Measurements from ENCODE around the gene VEPH1.

The VEPH1 gene

DNA sequence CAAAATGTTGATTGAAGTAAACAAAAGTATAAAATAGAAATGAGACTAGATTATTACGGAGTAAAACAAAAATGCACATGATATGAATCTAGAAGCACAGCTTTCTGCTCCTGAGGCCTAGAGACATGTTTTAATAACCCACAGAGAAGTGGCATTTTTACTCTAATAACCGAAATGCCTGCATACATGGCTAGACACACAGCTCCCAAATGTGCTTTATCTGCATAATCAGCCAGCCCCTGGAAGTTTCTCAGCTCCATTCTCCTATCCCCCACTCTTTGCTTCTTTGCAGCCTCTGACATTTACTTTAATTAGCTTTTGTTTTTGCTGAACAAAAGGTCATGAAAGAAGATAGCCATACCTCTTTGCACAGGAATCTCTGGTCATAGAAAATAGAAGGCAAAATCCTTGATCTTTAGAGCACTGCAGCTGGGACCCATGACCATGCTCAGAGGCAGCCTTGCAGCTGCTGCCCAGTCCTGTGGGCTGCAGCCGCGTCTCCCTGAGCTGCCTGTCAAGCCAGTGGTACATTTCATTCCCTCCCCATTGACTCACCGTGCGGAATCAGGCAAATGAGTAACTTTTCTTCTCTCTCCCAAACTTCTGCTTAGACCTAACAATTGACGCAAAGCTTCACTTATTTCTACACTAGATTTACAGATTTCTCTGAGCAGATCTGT is at the start of gene VEPH1:
Gene VEPH1 (minus strand): TSS at position 501 of the 680 bp plus-strand sequence. CDS start 8,067 bp downstream, outside the sequence.
- DNase-seq: no peak

DNA sequence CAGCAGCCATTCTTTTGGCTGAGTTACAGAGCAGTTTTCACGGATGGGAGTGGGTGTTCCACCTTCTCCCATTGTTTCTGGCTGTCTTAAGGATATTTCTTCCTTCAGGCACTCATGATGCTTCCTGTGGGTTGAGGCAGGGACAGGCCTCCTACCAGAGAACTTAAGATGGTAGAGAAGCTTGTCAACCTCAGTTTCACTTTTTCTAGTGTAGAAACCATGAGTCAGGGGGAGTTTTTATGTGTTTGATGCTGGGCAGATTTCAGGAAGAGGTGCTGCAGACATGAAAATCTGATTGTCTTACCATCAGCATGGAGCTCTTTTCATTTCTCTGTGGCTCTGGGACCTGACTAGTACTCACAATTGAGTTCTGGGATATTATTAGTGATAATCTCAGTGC is 48.7 kb upstream of the VEPH1 start:
- no peak for DNase-seq

DNA sequence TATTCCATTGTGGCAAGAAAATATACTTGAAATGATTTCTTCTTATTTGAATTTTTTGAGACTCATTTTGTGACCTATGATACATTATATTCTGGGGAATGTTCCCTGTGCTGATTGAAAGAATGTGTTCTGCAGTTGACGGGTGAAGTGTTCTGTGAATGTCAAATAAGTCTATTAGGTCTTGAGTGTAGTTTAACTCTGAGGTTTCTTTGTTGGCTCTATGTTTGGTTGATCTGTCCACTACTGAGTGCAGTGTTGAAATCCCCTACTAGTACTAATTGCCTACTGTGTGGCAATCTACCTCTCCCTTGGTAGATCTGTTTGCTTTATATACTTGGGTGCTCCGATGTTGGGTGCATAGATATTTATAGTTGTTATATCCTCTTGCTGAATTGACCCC is 46.3 kb upstream of the VEPH1 start:
- no peak for DNase-seq

DNA sequence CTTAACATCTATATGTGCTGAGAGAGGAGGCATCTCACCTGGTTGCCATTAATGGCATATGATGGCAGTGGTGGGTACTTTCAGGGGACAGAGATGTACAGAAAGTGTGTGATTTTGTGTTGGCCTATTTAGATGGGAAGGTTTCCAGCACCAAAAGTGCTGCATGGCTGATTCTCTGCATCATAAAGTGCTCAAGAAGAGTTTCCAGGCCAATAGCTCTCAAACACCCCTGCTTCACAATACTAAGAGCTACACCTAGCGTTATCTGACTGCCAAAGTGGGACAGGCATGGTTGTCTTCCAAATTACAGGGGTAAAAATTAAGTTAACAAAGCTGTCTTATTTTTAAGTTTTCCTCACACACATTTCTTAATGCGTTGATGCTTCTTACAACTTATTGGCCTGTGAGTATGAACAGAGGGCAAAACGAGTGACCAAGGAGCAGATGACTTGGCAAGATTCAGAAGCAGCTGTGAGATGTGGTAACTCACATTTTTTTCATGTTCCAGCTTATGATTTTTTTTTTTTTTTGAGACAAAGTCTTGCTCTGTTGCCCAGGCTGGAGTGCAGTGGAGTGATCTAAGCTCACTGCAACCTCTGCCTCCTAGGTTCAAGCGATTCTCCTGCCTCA is 41.4 kb upstream of the VEPH1 start:
- DNase-seq: no peak

DNA sequence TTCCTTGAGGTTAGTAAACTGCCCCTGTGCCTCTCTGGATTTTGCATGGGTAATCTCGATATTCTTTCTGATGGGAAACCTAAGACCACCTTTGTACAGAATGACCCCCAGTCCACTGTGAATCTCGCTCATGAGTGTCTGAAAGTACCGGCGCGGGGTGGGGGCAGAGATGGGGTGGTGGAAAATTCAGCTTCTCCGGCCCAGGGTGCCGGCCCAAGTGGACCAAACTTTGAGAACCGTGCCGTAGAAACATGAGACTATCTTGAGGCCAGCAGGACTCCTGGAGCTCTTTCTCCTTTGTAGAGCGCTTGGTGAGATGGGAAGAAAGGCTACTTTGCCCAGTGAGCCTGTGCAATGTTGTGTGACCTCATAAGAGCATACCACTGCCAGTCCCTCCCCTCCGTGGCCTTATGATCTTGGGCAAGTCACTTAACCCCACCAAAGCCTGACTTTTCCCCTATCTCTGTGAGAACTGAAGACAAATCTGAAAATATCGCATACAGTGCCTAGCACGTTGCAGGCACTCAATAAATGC is 40.4 kb upstream of the VEPH1 start:
- no peak for DNase-seq

DNA sequence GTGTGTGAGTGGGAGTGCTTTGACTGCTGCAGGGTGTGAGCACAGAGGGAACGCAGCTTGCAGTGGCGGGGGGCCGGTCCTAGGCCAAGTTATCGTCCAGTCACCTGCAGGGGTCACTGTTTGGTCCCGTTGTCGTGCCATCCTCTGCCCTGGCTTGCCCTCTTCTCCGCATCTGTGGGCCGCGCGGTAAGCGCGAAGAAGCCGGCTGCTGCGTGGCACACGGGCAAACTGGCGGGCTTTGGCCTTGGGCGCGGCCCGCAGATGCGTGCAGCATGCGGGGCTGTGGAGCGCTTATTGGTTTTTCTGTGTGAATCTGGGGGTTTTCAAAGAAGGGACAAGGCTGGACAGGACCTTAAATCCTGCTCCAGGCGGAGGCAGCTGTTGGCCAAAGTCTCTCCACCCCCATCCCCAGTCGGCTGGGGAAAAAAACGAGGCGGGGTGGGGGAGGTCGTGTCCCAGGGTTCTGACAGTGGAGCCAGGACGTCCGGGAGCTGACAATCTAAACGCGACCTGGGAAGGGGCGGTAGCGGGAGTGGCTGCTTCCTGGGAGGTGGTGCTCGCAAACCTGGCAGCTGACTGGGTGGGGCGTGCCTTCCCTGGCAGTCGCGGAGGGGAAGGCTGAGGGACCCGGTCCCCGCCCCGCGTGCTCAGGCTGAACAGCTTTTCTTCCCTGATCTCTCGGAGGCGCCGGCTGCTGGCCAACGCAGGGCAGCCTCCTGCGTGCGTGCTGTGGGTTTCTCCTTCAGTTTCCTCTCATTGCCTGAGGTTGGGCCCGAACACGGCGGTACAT is 39.7 kb upstream of the VEPH1 start:
- DNase-seq: no peak

DNA sequence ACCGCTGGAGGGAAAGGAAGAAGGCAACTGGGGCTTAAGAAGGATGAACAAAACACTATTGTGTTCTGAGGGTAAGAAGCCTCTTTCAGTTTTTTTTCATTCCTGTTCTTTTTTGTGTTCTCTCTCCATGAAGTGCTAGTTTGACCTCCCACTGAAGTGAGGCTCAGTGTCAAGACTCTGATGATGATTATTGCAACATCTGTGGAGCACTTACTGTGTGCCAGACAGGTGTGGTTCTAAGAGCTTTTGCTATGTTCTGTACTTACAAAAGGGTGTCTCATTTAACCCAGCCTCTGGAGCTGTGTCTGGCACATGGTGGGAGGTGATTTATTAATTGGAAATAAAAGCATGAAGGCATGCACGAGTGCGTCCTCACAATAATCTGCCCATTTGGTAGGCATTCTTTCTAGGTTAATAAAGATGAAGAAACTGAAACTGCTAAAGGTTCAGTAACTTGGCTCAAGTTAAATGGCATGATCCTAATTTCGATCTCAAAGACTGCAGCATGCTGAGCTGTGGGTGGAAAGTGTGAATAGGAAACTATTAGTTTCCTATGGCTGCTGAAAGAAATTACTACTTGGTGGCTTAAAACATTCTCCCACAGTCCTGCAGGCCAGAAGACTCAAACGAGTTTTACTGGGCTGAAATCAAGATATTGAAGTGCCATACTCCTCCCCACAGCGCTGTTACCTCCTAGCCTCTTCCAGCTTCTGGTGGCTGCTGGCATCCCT is 38.5 kb upstream of the VEPH1 start:
- no peak for DNase-seq

DNA sequence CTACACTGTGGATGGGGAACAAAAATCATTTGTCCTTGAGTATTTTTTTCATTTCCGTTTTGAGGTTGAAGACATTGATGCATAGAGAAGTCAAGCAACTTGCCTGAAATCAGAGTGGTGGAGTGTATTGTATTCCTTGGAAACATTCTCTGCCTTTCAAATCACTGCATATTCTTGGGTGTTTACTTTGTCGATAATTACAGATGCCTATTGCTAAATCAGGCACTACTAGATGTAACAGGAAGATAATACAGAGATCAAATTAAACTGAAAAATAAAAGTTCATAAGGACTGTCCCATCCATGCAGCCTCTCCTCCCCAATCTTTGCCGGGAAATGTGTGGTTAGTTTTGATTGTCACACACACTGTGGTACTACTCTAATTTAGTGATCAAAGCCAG is 37.4 kb upstream of the VEPH1 start:
- no peak for DNase-seq

DNA sequence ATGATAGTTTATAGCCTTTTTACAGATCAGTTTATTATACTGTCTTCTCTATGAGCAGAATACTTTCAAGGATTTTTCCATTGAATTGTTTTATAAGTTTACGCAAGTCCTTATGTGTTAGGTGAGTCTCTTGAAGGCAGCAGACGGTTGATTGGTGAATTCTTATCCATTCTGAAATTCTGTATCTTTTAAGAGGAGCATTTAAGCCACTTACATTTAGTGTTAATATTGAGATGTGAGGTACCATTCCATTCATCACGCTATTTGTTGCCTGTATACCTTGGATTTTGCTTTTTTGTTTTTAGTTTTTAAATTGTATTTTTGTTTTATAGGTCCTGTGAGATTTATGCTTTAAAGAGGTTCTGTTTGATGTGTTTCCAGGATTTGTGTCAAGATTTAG is 32.5 kb upstream of the VEPH1 start:
- DNase-seq: no peak

DNA sequence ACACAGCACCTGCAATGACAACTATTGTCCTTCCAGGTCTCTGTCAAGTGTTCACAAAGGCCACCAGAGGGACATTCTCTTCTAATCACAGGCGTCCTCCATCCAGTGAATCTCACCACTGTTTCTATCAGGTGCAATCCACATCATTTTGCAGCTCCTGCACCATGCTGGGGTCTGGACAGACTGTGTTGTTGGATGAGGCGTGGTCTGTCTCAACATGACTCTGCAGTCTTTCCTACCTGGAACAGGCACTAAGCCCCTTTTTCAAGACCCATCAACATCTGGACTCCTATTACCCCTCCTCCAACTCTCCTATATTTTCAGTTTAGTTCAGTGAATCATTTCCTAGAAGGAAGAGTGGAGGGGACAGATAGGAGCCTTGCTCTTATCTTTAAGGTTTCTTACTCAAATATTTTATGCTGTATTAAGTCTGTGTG is 31.5 kb upstream of the VEPH1 start:
- no peak for DNase-seq

DNA sequence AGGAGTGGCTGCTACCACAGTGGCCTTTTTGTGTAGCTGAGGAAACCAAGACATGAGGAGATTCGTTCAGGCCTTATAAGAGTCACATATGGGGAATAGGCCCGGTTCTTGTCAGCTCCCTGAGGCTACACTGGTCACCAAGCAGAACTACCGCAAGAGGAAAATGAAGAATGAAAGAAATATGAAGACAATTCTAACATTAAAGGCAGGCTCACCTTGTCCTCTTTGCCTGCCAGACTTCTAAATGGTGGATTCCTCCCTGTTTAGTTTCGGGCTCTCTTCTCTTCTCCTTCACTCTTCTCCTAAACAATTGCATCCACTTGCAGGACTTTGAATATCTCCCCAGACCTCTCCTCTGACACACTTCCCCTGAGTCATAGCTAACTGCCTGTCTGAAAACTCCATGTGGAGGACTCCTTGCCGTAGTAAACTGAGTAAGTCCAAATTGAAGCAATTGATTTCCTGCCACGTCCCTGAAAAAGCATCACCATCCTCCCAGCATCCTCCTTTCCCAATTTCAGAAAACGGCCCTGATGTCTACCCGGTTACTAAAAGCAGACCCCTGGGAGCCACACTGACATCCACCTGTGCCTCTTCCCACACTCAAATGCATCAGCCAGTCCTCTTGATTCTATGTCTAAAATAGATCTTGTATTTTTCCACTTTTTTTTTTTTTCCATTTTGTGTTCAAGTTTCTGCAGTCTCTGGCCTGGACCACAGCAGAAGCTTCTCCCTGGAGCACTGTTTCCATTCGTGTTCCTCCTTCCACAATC is 30.3 kb upstream of the VEPH1 start:
- DNase-seq: no peak

DNA sequence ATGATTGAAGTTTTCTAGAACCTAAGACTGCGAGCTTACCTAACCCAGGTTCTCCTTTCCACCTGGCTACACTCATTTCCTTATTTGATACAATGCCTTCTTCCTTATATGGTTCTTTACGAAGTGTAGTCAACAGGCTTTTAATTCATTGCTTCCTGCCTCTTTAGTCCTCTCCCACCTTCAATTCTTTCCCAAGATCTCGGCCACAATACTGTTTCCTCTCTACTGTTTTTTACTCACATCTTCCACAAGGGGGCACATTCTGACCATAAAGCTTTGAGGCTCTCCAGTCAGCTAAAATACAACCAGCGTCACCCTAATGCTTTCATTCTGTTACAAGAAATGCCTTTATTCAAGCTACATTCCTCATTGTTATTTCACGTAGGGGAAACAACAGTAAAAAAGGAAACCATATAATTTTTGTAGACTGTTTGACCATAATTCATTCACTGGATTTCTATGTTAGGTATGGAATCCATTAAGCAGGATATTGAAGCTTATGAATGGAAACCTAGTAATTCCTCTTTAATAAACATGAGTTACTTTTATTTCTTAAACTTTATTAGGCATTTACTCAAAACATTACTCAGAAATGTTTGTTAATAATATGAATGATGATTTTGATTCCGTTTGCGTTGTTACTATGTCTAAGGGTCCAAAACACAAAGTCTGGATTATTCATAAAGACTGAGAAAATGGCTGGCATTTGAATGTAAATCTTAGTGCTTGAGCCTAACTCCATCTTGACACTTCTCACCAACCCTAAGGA is 29.5 kb upstream of the VEPH1 start:
- DNase-seq: peak; percentile 66

DNA sequence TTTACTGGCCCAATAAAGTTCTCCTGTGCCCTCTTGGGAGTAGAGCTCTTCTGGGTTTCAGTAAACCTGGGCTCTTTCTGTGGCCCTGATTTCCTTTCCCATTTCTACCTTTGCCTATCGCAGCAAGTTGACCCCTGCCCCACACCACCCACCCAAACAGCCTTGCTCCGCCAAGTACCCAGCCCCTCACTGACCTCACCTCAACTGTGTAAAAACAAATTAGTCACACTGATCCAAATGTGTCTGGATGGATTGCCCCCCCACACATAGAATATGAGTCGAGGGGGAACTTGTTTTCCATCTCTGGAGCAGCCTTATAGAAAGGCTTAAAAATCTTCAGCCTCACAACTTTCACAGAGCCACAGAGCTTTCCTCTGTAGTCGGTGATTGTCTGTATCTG is 28.6 kb upstream of the VEPH1 start:
- no peak for DNase-seq

DNA sequence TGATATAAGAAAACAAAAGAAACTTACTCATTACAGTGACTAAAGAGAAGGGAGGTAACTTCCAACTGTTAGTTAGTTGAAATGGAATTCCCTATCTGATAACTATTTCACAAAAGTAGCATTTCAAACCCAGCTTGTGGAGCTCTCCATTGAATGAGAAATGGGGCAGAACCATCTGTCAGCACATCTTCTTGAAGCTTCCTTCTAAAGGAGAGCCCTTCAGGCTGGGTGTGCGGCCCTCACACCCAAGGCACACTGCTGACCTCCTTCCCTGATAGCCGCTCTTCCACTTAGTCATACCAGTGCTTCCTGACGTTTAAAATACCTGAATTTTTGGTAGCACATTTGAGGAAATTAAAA is 28.1 kb upstream of the VEPH1 start:
- no peak for DNase-seq

DNA sequence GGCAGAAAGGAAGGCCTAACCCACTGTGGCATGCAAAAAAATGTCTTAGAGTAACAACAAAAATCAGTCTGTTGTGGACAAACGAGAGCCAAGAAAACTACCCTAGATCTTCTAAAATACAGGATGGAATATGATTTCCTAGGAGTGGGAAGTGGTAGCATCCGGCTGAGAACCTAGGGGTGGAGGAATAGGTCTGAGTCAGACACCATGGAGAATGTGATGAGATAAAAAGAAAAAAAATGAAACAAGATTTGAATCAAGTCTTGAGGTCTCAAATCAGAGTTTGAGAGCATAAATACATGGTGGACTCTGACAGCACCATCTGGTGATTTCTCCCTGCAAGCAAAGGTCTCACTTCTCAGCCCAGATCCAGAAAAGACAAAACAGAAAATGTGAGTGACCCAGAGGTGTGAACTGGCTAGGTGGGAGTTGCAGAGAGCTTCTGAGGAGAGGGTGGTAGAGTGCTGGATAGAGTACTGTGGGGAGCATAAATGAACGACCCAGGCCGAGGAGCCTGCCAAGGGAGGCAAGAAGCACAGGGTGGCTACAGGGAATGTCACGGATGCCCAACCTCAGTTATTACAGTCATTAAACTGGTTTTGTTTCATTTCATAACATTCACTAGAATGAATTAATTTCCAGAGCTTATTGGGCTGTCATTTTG is 27.6 kb upstream of the VEPH1 start:
- no peak for DNase-seq

DNA sequence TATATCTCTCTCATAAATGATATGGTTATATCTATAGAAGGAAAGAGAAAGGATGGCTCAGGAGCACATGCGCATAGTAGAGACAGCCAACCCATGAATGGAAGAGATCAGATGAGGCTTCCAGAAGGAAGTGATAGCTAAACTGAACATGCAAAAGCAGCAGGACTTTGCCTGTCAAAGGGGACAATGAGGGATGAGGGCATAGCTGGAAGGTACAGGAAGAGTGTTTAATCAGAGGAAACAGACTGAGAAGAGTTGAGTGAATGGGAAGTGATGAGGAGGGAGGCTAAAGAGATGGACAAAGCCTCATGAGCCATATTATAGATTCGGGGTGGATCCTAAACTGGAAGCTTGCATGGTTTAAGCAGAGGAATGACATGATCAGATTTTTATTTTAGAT is 26.5 kb upstream of the VEPH1 start:
- no peak for DNase-seq

DNA sequence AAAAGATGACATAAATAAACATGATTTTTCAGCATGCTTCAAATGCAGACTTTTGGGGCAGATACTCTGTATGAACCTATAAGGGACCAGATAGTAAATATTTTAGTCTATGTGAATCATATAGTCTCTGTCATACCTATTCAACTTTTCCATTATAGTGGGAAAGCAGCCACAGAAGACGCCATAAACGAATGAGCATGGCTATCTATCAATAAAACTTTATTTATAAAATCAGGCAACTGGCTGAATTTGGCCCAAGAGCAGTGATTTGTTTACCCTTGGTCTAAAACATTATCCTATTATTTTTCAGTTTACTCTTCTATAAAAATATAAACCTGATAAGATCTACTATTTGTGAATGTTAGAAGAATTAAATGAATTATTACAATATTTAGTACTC is 25.9 kb upstream of the VEPH1 start:
- DNase-seq: no peak

DNA sequence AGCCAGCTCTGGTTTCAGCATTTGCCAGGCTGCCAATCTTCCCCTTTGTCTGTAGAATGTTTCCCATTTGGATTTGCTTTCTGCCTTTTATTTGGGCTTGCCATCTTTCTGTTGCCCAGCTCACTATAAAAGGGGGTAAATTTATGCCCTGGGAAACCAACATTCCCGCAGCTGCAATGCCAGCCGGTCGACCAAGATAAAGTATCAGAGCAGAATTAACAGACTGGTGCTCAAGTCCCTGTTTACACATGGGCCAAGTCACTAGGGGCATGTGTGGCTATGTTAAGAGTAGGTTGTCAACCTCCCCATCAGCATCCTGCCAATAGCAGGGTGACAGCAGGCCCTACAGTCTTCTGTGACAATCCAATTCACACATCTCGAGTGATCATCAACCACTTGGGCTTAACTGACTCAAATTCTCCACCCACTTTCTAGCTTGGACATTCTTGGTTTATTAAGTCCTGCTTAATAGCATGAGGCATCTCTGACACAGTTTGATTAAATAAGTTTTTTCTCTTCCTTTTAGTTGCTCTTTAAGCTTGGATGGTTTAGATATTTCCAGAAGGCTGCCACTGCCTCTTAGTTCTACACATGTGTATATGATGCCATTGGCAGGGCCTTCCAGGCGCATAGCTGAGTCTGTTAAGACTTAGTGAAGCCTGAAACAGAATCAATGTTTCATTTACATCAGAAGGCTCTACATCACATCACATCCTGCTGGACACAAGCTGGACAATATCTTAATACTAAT is 24.1 kb upstream of the VEPH1 start:
- DNase-seq: no peak

DNA sequence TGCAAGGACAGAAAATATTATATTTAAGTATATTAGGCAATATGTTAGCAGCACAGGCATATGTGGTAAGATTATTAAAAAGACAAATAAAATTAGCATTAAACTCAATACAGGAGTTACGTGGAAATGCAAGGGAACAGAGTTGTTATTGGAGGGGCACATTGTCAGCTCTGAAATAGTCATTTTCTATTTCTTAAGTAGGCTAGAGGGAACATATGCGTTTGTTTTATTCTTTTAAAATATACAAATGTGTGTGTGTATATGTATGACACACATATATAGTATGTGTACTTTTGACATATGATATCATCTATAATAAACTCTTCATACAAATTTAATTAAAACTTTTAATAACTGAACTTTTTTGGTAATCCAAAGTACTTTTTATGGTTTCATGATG is 22.8 kb upstream of the VEPH1 start:
- DNase-seq: no peak

DNA sequence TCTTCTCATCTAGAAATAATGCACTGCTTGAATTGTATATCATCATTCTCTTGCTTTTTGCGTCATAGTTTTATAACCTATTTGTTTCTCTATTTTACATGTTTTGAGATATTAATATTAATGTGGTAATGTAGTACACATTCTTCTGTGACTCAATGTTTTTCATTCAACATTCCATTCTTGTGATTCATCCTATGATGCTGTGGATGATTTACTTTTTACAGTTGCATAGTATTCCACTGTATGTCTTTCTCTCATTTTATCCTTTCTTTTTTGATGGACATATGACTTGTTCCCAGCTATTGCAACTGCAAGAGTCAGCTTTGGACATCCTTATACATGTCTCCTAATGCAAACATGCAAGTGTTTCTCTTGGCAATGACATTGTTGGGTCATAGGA is 20.6 kb upstream of the VEPH1 start:
- DNase-seq: no peak
